HG03139 (cell line): ENCODE data around the gene PPID.
"Not testable (repeated sequence)": the region's sequence is repeated elsewhere in the genome, so short reads cannot be mapped to it uniquely, and the experiment has no call there.

ENCODE experiments used
- ATAC-seq: cut with Tn5 transposase; IDR thresholded peaks from one replicate; pipeline ENCODE4 v1.9.1; 2021; ENCODE audit not compliant: unreplicated experiment

PPID gene

DNA sequence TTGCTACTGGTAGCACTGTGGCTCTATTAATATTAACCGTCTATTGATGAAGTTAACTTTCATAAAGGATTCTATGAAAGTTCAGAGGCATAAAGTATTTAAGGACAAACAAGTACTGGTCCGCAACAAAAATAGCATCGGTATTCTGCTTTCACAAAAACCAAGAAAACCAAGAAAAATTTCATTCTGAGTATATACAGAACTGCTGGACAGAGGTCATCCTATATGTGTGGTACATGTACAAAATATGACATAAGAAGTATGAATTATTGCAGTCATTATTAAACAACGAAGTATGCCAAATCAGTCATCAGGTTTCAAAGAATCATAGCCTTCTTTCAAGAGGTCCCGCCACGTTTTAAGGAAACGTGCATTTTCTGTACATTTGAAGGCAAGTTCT lies 53.9 kb downstream of the PPID start:
- no peak for ATAC-seq

DNA sequence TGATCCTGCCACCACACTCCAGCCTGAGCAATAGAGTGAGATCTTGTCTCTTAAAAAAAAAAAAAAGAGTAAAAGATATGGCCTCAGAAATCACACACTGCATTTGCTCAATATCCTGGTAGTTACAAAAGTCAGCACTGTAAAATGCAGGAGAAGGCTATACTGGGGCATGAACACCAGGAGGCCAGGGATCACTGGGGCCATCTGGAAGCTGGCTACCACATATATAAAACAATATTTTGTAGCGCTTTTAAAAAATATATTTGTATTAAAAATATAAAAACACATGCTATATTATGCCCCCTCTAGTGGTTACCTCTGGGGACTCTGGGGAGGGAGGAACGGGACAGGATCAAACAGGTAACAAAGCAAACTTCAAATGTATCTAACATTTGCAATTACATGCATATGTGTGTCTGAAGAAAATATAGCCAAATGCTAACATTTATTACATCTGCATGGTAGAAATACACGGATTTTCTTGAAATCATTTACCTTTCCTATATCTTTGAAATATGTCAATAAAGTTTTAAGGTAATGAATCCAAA lies 55.5 kb downstream of the PPID start:
- ATAC-seq: no peak

DNA sequence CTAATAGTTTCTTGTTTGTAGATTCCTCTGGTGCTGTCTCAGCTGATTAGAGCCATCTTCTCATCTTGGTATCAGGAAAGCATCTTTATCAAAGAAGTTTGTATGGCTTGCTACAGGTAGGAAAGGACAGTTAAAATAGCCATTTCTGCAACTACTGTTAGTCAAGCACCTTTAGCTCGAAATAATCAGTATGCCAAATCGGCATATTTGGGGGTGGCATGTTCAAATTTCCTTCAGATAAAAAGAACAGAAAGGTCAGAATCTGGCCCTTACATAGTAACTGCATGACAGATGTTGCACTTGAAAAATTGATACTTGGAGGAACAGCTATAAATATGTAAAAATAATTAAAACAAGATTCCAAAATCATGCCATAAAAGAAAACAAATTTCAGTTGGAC lies 56.3 kb downstream of the PPID start:
- ATAC-seq: no peak

DNA sequence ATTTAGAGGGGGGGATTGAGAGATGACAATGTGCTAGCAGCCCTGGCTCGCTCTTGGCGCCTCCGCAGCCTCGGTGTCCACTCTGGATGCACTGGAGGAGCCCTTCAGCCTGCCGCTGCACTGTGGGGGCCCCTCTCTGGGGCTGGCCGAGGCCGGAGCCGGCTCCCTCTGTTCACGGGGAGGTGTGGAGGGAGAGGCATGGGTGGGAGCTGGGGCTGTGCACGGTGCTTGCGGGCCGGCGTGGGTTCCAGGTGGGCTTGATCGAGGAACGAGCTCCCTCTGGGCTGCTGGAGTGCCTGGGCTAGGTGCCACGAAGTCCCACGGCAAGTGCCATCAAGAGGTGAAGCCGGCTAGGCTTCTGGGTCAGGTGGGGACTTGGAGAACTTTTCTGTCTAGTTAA lies 58.4 kb downstream of the PPID start:
- ATAC-seq: no peak

DNA sequence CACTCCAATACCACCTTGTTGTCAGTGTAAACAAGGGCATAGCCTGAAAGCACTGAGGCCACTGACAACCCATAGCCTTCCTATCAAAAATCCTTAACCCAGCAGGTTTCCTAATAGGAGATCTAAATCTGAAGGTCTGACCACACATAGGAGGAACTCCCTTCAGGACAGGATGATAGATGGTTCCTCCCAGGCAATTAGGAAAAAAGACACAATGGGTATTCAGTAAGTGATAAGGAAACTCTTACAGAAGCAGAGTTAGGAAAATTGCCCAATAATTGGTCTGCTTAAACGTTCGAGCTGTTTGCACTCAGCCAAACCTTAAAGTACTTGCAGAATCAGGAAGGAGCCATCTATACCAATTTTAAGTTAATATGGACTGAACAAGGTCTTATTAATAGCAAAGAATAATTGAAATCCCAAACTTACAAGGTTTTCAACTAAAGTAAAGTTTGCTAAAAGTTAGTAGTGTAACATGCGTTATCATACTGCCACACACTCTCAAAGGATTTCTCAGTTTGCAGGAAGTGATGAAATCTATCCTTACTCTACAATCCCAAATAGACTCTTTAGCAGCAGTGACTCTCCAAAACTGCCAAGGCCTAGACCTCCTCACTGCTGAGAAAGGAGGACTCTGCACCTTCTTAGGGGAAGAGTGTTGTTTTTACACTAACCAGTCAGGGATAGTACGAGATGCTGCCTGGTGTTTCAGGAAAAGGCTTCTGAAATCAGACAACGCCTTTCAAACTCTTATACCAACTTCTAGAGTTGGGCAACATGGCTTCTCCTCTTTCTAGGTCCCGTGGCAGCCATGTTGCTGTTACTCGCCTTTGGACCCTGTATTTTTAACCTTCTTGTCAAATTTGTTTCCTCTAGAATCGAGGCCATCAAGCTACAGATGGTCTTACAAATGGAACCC lies 59.2 kb downstream of the PPID start:
- not testable (repeated sequence) for ATAC-seq

DNA sequence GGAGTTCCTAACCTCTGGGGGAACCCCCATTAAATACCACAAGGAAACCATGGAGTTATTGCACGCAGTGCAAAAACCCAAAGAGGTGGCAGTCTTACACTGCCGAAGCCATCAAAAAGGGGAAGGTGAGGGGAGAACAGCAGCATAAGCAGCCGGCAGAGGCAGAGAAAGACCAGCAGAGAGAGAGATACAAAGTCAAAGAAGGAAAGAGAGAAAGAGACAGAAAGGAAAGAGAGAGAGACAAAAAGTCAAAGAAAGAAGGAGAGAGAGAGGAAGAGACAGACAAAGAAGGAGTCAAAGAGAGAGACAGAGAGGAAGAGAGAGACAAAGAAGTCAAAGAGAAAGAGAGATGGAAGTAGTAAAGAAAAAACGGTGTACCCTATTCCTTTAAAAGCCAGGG lies 59.9 kb downstream of the PPID start:
- ATAC-seq: not testable (repeated sequence)
